Effector CD8-positive, alpha-beta T cell (primary cell): Measurements from ENCODE around the gene SULF2.

Source experiments
- DNase-seq: peaks from one replicate; lab custom pipeline; 2025; lab: John Stamatoyannopoulos, UW

The SULF2 gene

GRCh38 chr20:47737923-47738322 is 47.4 kb downstream of the SULF2 start:
- DNase-seq, result no peak

GRCh38 chr20:47736570-47737152 is 48.6 kb downstream of the SULF2 start:
- DNase-seq, result no peak

- no peak for DNase-seq
These were observed 49.6 kb downstream of the SULF2 start for GRCh38 chr20:47735412-47736400.

GRCh38 chr20:47734870-47735269 is 50.4 kb downstream of the SULF2 start:
- no peak for DNase-seq

GRCh38 chr20:47733892-47734291 is 51.4 kb downstream of the SULF2 start:
- DNase-seq, result no peak

GRCh38 chr20:47730744-47731143 is 54.5 kb downstream of the SULF2 start:
- no peak for DNase-seq

- DNase-seq, result no peak
These were observed 55.8 kb downstream of the SULF2 start for GRCh38 chr20:47729472-47729871.

GRCh38 chr20:47727909-47728361 is 57.3 kb downstream of the SULF2 start:
- no peak for DNase-seq

- DNase-seq, result peak; percentile 27
These were observed 58.0 kb downstream of the SULF2 start for GRCh38 chr20:47727170-47727880.

GRCh38 chr20:47726632-47727031 is 58.6 kb downstream of the SULF2 start:
- DNase-seq, result no peak

- DNase-seq, result peak; percentile 63
These were observed 59.9 kb downstream of the SULF2 start for GRCh38 chr20:47725248-47725973.

GRCh38 chr20:47724910-47725247 is 60.4 kb downstream of the SULF2 start:
- DNase-seq, result no peak

- no peak for DNase-seq
These were observed 60.9 kb downstream of the SULF2 start for GRCh38 chr20:47724396-47724795.

GRCh38 chr20:47723322-47723721 is 62.0 kb downstream of the SULF2 start:
- no peak for DNase-seq

GRCh38 chr20:47720636-47721427 is 64.4 kb downstream of the SULF2 start:
- DNase-seq, result no peak

GRCh38 chr20:47719625-47720024 is 65.7 kb downstream of the SULF2 start:
- no peak for DNase-seq

GRCh38 chr20:47719211-47719610 is 66.1 kb downstream of the SULF2 start:
- no peak for DNase-seq

GRCh38 chr20:47718398-47718797 is 66.9 kb downstream of the SULF2 start:
- no peak for DNase-seq

GRCh38 chr20:47717421-47717820 is 67.9 kb downstream of the SULF2 start:
- no peak for DNase-seq

- DNase-seq, result no peak
These were observed 71.3 kb downstream of the SULF2 start for GRCh38 chr20:47713878-47714450.

GRCh38 chr20:47713163-47713562 is 72.1 kb downstream of the SULF2 start:
- no peak for DNase-seq
